HG03097 (cell line): ENCODE data around the gene ITGB4.

Experiments used
- ATAC-seq: cut with Tn5 transposase; IDR thresholded peaks from one replicate; pipeline ENCODE4 v1.9.1; 2021; ENCODE audit not compliant: unreplicated experiment, low FRiP score

ITGB4 gene

GRCh38 chr17:75695830-75696271 is 25.4 kb upstream of the ITGB4 start:
- ATAC-seq = no peak

- ATAC-seq = no peak
Observed at GRCh38 chr17:75697651-75698291, 23.5 kb upstream of the ITGB4 start.

DNA sequence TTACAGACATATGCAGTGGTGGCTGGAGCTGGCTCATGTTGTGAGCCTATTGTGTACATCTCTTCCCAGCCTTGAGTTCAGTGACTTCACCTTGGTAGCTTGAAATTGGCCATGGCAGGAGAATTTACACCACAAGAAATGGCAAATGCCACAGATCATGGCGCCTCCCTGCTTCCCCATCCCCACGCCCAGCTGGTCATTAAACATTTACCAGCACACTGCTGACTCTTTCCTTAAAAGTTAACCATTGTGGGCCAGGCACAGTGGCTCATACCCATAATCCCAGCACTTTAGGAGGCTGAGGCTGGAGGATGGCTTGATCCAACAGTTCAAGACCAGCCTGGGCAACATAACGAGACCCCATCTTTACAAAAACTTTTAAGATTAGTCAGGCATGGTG is 22.6 kb upstream of the ITGB4 start:
- no peak for ATAC-seq

DNA sequence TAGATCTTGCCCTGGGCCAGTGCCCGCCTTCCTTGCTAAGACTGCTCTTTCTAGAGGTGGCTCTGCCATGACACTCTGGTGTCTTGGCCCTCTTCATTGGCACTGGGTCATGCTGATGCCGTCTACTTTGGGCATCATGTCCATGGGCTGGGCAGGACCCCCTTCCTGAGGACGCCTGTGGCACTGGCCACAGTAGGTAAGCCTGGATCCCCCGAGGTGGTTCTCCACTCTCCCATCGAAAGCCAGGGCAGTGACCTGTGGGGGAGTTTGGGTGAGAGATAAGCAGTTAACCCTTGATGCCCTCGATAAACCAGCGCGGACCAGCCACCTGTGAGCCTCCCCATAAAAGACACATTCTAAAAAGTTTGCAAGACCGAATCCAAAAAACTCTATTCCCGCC is 20.0 kb upstream of the ITGB4 start:
- no peak for ATAC-seq

GRCh38 chr17:75703191-75703590 is 18.1 kb upstream of the ITGB4 start:
- no peak for ATAC-seq

DNA sequence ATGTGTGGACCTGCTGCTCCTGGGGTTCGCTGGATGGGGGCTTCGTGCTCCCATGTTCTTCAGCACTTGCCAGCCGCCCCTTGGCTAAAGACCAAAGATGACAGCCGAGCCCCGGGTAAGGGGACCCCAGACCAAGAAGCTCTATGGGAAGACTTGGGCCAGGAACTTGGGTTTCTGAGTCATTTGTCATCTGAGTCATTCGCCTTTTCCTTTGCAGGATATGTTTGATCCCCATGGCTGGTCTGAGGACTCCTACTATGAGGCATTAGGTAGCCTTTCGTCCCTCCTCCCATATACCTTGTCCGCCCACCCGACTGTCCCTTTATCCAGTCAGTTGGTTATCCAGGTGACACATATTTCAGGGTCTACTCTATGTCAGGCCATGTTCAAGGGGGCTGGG is 17.7 kb upstream of the ITGB4 start:
- no peak for ATAC-seq

DNA sequence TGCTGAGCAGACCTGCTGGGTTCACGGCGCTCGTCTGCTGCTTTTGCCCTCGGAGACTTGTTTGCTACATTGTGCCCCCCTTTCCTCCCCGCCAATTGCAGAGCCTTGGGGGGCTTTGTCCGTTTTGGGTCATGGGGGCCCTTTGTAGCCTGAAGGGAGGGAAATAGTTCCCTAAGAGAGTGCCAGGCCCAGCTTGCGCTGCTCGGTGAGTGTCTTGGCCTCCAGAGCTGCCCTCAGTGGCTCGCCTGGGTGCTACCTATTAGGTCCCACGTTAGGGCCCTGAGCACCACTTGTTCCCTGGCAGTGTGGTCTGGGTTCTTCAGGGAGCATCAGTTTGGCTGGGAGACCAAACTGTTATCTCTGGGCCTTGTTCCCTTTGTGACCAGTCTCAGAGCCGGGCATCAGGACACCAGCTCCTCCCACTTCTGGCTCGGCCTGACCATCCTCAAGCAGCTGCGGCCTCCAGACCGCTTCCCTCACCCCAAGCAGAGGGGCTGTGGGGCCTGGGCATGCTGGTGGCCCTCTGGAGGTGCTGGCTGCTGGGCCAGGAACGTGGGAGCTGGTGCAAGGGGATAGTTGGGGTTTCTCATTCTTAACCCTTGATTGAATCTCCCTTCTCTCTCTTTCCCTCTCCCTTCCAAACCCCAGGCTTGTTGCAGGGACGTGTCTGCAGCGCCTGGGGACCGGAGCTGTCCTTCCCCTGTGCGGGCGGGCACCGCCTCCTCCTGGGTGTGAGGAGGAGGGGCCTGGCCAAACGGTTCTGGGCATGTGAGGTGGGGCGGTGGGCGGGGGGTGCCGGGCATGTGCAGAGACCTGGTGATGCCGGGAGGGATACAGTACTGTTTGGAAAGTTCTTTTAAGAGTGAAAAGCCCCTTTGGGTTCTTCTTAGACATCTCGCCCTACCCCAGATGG is 16.0 kb upstream of the ITGB4 start:
- ATAC-seq = no peak

DNA sequence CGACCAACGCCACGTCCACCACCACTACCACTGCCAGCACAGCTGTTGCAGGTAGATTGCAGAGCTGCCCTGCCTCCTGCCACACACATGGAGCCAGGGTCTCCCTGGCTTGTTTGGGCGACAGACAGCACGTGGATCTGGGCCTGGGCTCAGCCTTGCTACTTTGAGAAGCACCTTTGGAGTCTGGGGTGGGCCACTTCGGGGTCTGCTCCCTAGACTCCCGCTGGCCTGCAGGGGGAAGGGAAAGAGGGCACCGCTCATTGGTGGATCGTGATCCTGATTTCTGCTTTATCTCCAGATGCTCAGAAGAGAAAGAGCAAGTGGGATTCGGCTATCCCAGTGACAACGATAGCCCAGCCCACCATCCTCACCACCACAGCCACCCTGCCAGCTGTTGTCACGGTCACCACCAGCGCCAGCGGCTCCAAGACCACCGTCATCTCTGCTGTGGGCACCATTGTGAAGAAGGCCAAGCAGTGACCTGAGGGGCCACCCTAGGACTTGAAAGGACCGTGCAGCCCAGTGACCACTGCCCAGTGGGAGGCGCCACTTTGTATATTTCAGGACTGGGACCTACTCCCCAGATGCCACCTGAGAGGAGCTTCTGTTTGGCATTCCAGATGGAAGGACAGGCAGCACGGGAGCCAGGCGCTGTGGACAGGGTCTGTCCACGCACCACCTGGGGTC is 15.1 kb upstream of the ITGB4 start:
- ATAC-seq = no peak

- no peak for ATAC-seq
Observed at GRCh38 chr17:75707079-75707571, 14.1 kb upstream of the ITGB4 start.

DNA sequence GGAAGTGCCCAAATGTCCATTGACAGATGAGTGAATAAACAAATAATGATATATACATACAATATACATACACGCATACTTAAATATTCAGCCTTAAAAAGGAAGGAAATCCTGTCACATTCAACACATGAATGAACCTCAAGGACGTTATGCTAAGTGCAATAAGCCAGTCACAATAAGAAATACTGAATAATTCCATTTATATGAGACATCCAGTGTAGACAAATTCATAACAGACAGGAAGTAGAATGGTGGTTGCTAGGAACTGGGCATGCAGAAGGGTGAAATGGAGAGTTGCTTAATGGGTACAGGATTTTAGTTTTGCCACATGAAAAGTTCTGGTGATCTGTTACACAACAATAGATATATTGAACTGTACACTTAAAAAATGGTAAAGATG is 8.8 kb upstream of the ITGB4 start:
- no peak for ATAC-seq

GRCh38 chr17:75719732-75720131 is 1.5 kb upstream of the ITGB4 start:
- no peak for ATAC-seq

- no peak for ATAC-seq
Observed at GRCh38 chr17:75721463-75722011, 278 bp downstream of the ITGB4 start.

DNA sequence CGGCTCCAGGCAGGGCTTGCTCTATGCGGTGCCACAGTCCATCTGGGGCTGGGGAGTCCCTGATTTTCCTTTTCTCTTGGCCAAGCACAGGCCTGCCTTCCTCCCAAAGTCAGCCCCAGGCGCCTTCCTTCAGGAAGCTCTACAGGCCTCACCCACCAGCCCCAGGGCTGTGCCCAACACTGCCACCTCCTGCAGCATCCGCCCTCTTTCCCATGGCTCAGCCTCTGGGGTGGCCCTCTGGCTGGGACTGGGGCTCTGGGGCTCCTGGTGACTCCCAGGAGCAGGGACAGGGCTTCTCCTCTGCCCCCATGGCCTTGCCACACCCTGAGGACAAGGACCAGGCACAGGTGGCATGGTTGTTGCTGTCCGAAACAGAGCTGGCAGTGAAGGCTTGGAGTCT is 817 bp downstream of the ITGB4 start:
- ATAC-seq = no peak

- no peak for ATAC-seq
Observed at GRCh38 chr17:75722542-75723095, 1.4 kb downstream of the ITGB4 start.

GRCh38 chr17:75723171-75723930 is 2.1 kb downstream of the ITGB4 start:
- ATAC-seq = no peak

GRCh38 chr17:75724016-75725003 is 3.1 kb downstream of the ITGB4 start:
- ATAC-seq = no peak

- no peak for ATAC-seq
Observed at GRCh38 chr17:75725504-75725903, 4.2 kb downstream of the ITGB4 start.

GRCh38 chr17:75727391-75727790 is 6.1 kb downstream of the ITGB4 start:
- no peak for ATAC-seq

- no peak for ATAC-seq
Observed at GRCh38 chr17:75729351-75729750, 8.1 kb downstream of the ITGB4 start.
